ENCODE measurements around the gene CDC42BPB.

DNA sequence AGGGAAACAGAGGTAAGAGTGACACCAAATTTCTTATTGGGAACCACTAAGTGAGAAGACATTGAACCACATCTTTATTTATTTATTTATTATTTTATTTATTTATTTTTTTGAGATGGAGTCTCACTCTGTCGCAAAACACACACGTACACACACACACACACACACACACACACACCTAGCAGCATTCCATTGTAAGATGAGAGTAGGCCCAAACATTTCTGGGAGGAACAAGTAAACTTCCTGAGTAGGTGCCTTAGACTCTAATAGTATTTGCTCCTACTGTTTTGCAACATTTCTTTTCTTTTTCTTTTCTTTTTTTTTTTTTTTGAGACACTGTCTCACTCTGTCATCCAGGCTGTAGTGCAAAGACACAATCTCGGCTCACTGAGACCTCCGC, 7.1 kb upstream of the CDC42BPB start:
- no peak for TF ChIP-seq ZNF404 (tag by site-specific recombination; IDR thresholded peaks at IDR 0.05)
- TF ChIP-seq ZBTB17 (tag by site-specific recombination; IDR thresholded peaks at IDR 0.05) = no peak
- no peak for TF ChIP-seq ZNF274 (IDR thresholded peaks at IDR 0.05; ENCODE audit: low read length)
- no peak for TF ChIP-seq ZNF274 (tag by site-specific recombination; IDR thresholded peaks at IDR 0.05; ENCODE audit: borderline replicate concordance)
- no peak for TF ChIP-seq ZNF837 (tag by site-specific recombination; IDR thresholded peaks at IDR 0.05)
- no peak for TF ChIP-seq GLI2 (tag by site-specific recombination; IDR thresholded peaks at IDR 0.05; ENCODE audit: borderline replicate concordance, low read depth)
- TF ChIP-seq, protein P1, sequence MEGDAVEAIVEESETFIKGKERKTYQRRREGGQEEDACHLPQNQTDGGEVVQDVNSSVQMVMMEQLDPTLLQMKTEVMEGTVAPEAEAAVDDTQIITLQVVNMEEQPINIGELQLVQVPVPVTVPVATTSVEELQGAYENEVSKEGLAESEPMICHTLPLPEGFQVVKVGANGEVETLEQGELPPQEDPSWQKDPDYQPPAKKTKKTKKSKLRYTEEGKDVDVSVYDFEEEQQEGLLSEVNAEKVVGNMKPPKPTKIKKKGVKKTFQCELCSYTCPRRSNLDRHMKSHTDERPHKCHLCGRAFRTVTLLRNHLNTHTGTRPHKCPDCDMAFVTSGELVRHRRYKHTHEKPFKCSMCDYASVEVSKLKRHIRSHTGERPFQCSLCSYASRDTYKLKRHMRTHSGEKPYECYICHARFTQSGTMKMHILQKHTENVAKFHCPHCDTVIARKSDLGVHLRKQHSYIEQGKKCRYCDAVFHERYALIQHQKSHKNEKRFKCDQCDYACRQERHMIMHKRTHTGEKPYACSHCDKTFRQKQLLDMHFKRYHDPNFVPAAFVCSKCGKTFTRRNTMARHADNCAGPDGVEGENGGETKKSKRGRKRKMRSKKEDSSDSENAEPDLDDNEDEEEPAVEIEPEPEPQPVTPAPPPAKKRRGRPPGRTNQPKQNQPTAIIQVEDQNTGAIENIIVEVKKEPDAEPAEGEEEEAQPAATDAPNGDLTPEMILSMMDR (tag by site-specific recombination; IDR thresholded peaks at IDR 0.05) = no peak
- no peak for TF ChIP-seq RBAK (tag by site-specific recombination; IDR thresholded peaks at IDR 0.05)
- no peak for TF ChIP-seq ZSCAN30 (tag by site-specific recombination; IDR thresholded peaks at IDR 0.05)
- TF ChIP-seq, protein P2, sequence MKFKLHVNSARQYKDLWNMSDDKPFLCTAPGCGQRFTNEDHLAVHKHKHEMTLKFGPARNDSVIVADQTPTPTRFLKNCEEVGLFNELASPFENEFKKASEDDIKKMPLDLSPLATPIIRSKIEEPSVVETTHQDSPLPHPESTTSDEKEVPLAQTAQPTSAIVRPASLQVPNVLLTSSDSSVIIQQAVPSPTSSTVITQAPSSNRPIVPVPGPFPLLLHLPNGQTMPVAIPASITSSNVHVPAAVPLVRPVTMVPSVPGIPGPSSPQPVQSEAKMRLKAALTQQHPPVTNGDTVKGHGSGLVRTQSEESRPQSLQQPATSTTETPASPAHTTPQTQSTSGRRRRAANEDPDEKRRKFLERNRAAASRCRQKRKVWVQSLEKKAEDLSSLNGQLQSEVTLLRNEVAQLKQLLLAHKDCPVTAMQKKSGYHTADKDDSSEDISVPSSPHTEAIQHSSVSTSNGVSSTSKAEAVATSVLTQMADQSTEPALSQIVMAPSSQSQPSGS (tag by site-specific recombination; IDR thresholded peaks at IDR 0.05; ENCODE audit: low read depth) = no peak
- TF ChIP-seq, protein P3, sequence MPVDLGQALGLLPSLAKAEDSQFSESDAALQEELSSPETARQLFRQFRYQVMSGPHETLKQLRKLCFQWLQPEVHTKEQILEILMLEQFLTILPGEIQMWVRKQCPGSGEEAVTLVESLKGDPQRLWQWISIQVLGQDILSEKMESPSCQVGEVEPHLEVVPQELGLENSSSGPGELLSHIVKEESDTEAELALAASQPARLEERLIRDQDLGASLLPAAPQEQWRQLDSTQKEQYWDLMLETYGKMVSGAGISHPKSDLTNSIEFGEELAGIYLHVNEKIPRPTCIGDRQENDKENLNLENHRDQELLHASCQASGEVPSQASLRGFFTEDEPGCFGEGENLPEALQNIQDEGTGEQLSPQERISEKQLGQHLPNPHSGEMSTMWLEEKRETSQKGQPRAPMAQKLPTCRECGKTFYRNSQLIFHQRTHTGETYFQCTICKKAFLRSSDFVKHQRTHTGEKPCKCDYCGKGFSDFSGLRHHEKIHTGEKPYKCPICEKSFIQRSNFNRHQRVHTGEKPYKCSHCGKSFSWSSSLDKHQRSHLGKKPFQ (tag by site-specific recombination; IDR thresholded peaks at IDR 0.05) = no peak
- no peak for TF ChIP-seq ZNF530 (tag by site-specific recombination; IDR thresholded peaks at IDR 0.05; ENCODE audit: low read depth)
- no peak for TF ChIP-seq WT1 (tag by site-specific recombination; IDR thresholded peaks at IDR 0.05)
